DMS 273 (cell line): Measurements from ENCODE around the gene SUGT1.
A peak's percentile ranks its signal among the peaks of the same experiment; 100 is the strongest.

Experiments
- DNase-seq: peaks from one replicate; lab custom pipeline; 2025; ENCODE audit not compliant: unreplicated experiment; lab: John Stamatoyannopoulos, UW

The SUGT1 gene

GRCh38 chr13:52736891-52737290, 84.3 kb downstream of the SUGT1 start:
- no peak for DNase-seq

- no peak for DNase-seq
These were observed 84.8 kb downstream of the SUGT1 start for GRCh38 chr13:52737451-52737850.

- DNase-seq, result no peak
These were observed 85.3 kb downstream of the SUGT1 start for GRCh38 chr13:52737965-52738364.

DNA sequence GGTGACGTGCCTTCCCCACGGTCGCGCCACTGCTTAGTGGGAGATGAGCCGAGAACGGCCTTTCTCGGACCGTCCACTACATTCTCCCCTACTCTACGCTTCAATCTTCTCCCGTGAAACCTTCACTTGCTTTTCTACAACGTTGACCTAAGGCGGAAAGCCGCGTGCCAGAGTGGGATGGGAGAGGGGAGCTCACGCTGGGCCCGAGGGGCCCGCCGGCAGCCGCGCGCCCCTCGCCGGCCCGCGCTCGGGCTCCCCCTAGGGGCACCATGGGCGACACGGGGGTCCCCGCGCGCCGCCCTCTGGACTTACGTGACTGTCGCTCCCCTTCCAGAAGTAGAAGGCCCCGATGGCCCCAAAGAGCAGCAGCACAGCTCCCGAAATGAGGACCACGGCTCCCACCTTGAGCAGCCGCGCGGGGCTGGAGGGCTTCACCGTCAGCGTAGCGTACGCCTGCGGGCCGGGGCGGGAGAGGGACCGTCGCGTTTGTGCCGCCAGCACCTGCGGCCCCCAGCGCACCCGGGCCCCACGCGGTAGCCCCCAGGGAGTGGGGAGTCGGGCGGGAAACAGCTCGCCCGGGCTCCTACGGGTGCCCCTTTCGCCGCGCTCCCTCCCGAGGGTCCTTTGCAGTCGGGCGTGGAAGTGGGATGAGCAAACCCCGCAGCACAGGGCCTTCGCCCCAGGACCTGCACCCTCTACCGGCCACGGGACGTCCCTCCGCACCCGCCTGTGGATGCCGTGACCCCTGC, 86.3 kb downstream of the SUGT1 start:
- no peak for DNase-seq

GRCh38 chr13:52739468-52740071, 86.9 kb downstream of the SUGT1 start, which contains the start of gene CNMD:
TSS of gene CNMD (minus strand) at chr13:52739820. CDS start at chr13:52739701, 119 bp downstream.
- DNase-seq, result no peak

GRCh38 chr13:52743569-52743968, 90.9 kb downstream of the SUGT1 start:
- no peak for DNase-seq

- DNase-seq, result peak; percentile 31
These were observed 91.4 kb downstream of the SUGT1 start for GRCh38 chr13:52743988-52744387.

GRCh38 chr13:52744842-52745375, 92.3 kb downstream of the SUGT1 start:
- DNase-seq, result peak; percentile 92

DNA sequence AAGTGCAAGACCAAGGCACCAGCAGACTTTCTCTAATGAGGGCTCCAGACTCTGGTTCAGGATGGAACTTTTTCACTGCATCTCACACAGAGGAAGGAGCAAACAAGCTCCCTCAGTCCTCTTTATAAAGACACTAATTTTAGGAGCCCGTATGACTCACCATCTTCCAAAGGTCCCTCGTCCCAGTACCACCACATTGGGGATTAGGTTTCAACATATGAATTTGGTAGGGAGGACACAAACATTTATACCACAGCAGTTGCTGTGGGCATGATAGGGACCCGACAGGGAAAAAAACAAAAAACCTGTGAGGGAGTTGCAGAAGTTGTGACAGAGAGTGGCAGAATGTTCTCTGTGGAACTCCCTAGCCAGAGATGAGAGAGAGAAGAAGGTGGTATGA, 93.5 kb downstream of the SUGT1 start:
- peak; percentile 25 for DNase-seq

- peak; percentile 87 for DNase-seq
These were observed 96.8 kb downstream of the SUGT1 start for GRCh38 chr13:52749419-52749818.
